OCI-LY3 (cell line): Measurements from ENCODE around the gene PRKAG3.

Experiments used
- CTCF ChIP-seq: fragments of 200-600, 300-600 bp; sonication (generic); IDR thresholded peaks from 2 replicates; pipeline ENCODE4 v1.5.1; 2014; ENCODE audit warnings: antibody characterized with exemption, low read length, low read depth
- EZH2phosphoT487 ChIP-seq: fragments of 200-600 bp; shearing (Covaris generic); IDR thresholded peaks from 2 replicates; pipeline ENCODE4 v1.6.1; 2018; ENCODE audit warnings: antibody characterized with exemption, mixed run types, low read depth

GRCh38 chr2:218849721-218850120 lies 18.1 kb upstream of the PRKAG3 start:
- TF ChIP-seq CTCF (no peak), EZH2phosphoT487 (no peak)
